Mucosa of rectum (tissue), 2 donors: ENCODE results near the gene RELA.

ENCODE experiments used
- H3K27ac ChIP-seq, 2 donors: one replicate each; pipeline ENCODE4 v1.7.0; 2013; ENCODE audit warnings: inconsistent platforms in 2 of 2, low read depth in 2 of 2, low read length in 2 of 2
- H3K27me3 ChIP-seq, 2 donors: one replicate each; pipeline ENCODE4 v1.7.0; 2013; ENCODE audit warnings: low read length in 2 of 2; ENCODE audit not compliant: control insufficient read depth in 2 of 2, insufficient read depth in 2 of 2
- H3K36me3 ChIP-seq, 2 donors: one replicate each; pipeline ENCODE4 v1.7.0; 2013; ENCODE audit warnings: low read length in 2 of 2; ENCODE audit not compliant: control insufficient read depth in 2 of 2, insufficient read depth in 2 of 2
- H3K4me1 ChIP-seq, 2 donors: one replicate each; pipeline ENCODE4 v1.7.0; 2013; ENCODE audit warnings: low read length in 2 of 2, mild to moderate bottlenecking in 1 of 2; ENCODE audit not compliant: control insufficient read depth in 2 of 2, insufficient read depth in 2 of 2
- H3K4me3 ChIP-seq, 2 donors: one replicate each; pipeline ENCODE4 v1.7.0; 2013; ENCODE audit warnings: low read length in 2 of 2
- H3K9ac ChIP-seq, 2 donors: one replicate each; pipeline ENCODE4 v1.7.0; 2013; ENCODE audit warnings: low read length in 2 of 2, low read depth in 1 of 2, mild to moderate bottlenecking in 1 of 2
- H3K9me3 ChIP-seq, 2 donors: one replicate each; pipeline ENCODE4 v1.7.0; 2013; ENCODE audit warnings: low read length in 2 of 2; ENCODE audit not compliant: control insufficient read depth in 2 of 2
- donor health status: healthy.
- donor health status: Normal muscosa, but diverticular disease.

The RELA gene

GRCh38 chr11:65621460-65621859, 41.3 kb downstream of the RELA start:
- H3K36me3 ChIP-seq: peaks cover 54 to 72% of the 10 kb centered on the region in 2 donors
- H3K4me1 ChIP-seq: peaks cover 9 to 11% of the 10 kb centered on the region in 2 donors
- H3K27ac ChIP-seq: no peak overlapping the region
- H3K4me3 ChIP-seq: no peak overlapping the region
- H3K9me3 ChIP-seq: no peaks in the 10 kb centered on the region
- no peaks in the 10 kb centered on the region for H3K27me3 ChIP-seq
- H3K9ac ChIP-seq: no peak overlapping the region

- no peaks in the 10 kb centered on the region for H3K9me3 ChIP-seq
- H3K27me3 ChIP-seq: no peaks in the 10 kb centered on the region
- no peak overlapping the region for H3K4me3 ChIP-seq
- H3K9ac ChIP-seq: no peak overlapping the region
- peaks cover 49 to 66% of the 10 kb centered on the region in 2 donors for H3K36me3 ChIP-seq
- H3K27ac ChIP-seq: no peak overlapping the region
- peaks cover 12 to 15% of the 10 kb centered on the region in 2 donors for H3K4me1 ChIP-seq
These were observed 42.0 kb downstream of the RELA start for GRCh38 chr11:65620666-65621065.

- peaks cover 12 to 15% of the 10 kb centered on the region in 2 donors for H3K4me1 ChIP-seq
- H3K9me3 ChIP-seq: no peaks in the 10 kb centered on the region
- H3K4me3 ChIP-seq: no peak overlapping the region
- H3K36me3 ChIP-seq: peaks cover 45 to 62% of the 10 kb centered on the region in 2 donors
- H3K9ac ChIP-seq: no peak overlapping the region
- no peaks in the 10 kb centered on the region for H3K27me3 ChIP-seq
- H3K27ac ChIP-seq: no peak overlapping the region
These were observed 43.3 kb downstream of the RELA start for GRCh38 chr11:65619281-65619928.

- Histone ChIP-seq H3K9me3 (no peaks in the 10 kb centered on the region), H3K27me3 (no peaks in the 10 kb centered on the region), H3K9ac (no peak overlapping the region), H3K27ac (no peak overlapping the region), H3K36me3 (peaks cover 44 to 56% of the 10 kb centered on the region in 2 donors), H3K4me3 (no peak overlapping the region), H3K4me1 (peaks cover 12 to 15% of the 10 kb centered on the region in 2 donors)
These were observed 44.0 kb downstream of the RELA start for GRCh38 chr11:65618763-65619162.

GRCh38 chr11:65617990-65618751, 44.5 kb downstream of the RELA start:
- H3K27ac ChIP-seq: no peak overlapping the region
- H3K36me3 ChIP-seq: peaks cover 38 to 50% of the 10 kb centered on the region in 2 donors
- peaks cover 15 to 16% of the 10 kb centered on the region in 2 donors for H3K4me1 ChIP-seq
- H3K9ac ChIP-seq: no peak overlapping the region
- no peaks in the 10 kb centered on the region for H3K9me3 ChIP-seq
- H3K27me3 ChIP-seq: no peaks in the 10 kb centered on the region
- H3K4me3 ChIP-seq: no peak overlapping the region

- no peaks in the 10 kb centered on the region for H3K9me3 ChIP-seq
- H3K9ac ChIP-seq: peak overlapping the region in 1 of 2 donors; percentile 52
These were observed 45.4 kb downstream of the RELA start for GRCh38 chr11:65617136-65617850.

GRCh38 chr11:65616575-65617001, 46.1 kb downstream of the RELA start:
- Histone ChIP-seq H3K36me3 (peaks cover 43 to 44% of the 10 kb centered on the region in 2 donors), H3K27ac (peak overlapping the region in 1 of 2 donors; percentile 98), H3K4me1 (peaks cover 30 to 31% of the 10 kb centered on the region in 2 donors), H3K4me3 (peak overlapping the region; percentile 85 to 86), H3K9ac (peak overlapping the region; percentile 52 to 81), H3K9me3 (no peaks in the 10 kb centered on the region), H3K27me3 (no peaks in the 10 kb centered on the region)

More at GRCh38 chr11:65617136-65617850, 45.4 kb downstream of the RELA start:
- Histone ChIP-seq H3K4me1 (peaks cover 23 to 25% of the 10 kb centered on the region in 2 donors), H3K4me3 (peak overlapping the region; percentile 85 to 86), H3K36me3 (peaks cover 43 to 48% of the 10 kb centered on the region in 2 donors), H3K27me3 (no peaks in the 10 kb centered on the region), H3K27ac (no peak overlapping the region)

GRCh38 chr11:65615950-65616574, 46.7 kb downstream of the RELA start:
- Histone ChIP-seq H3K27ac (peak overlapping the region; percentile 98), H3K4me1 (peaks cover 33 to 34% of the 10 kb centered on the region in 2 donors), H3K36me3 (peaks cover 40 to 43% of the 10 kb centered on the region in 2 donors), H3K9ac (peak overlapping the region; percentile 68 to 81), H3K4me3 (peak overlapping the region; percentile 86 to 91), H3K9me3 (no peaks in the 10 kb centered on the region), H3K27me3 (no peaks in the 10 kb centered on the region)

- peaks cover 38 to 41% of the 10 kb centered on the region in 2 donors for H3K4me1 ChIP-seq
- peak within 1 kb of the TSS; percentile 98 for H3K27ac ChIP-seq
- H3K9me3 ChIP-seq: no peaks in the 10 kb centered on the region
- H3K27me3 ChIP-seq: no peaks in the 10 kb centered on the region
- peak within 1 kb of the TSS; percentile 91 to 98 for H3K4me3 ChIP-seq
- H3K36me3 ChIP-seq: peaks cover 34 to 38% of the 10 kb centered on the region in 2 donors
- H3K9ac ChIP-seq: peak within 1 kb of the TSS; percentile 90 to 97
These were observed 47.3 kb downstream of the RELA start, which contains the start of gene PCNX3 for GRCh38 chr11:65615229-65615949. Gene PCNX3, plus strand, starts transcription at chr11:65615776. Its CDS starts 536 bp downstream, at chr11:65616312.
